GM12878 (cell line): ENCODE results near the gene TBXAS1.

ENCODE experiments used
- CHD1 ChIP-seq: IDR thresholded peaks from 2 replicates; pipeline ENCODE4 v1.6.1; 2012; ENCODE audit warnings: low read depth, low read length, improper control_type of control experiment
- CTCF ChIP-seq, 3 experiments: IDR thresholded peaks in 2 of 3; conservative IDR thresholded peaks in 1 of 3; 2 replicates each; pipeline ENCODE4 v1.5.1; 2011; ENCODE audit warnings: low read depth in 3 of 3, low read length in 3 of 3, mild to moderate bottlenecking in 3 of 3, control low read depth in 2 of 3, moderate library complexity in 2 of 3, inconsistent platforms in 1 of 3, mixed read lengths in 1 of 3; ENCODE audit not compliant: control insufficient read depth in 2 of 3, insufficient read depth in 1 of 3; ENCODE audit errors: extremely low read depth in 1 of 3
- EP300 ChIP-seq, 2 experiments: fragments of 150-350 bp in 1 of 2; IDR thresholded peaks; 2 replicates each; pipeline ENCODE4 v1.6.1; 2011 to 2012; ENCODE audit warnings: low read depth in 2 of 2, low read length in 2 of 2, borderline replicate concordance in 1 of 2, improper control_type of control experiment in 1 of 2, inconsistent platforms in 1 of 2; ENCODE audit not compliant: control insufficient read depth in 1 of 2
- EZH2 ChIP-seq: IDR thresholded peaks from 2 replicates; pipeline ENCODE4 v1.6.1; 2012; ENCODE audit warnings: low read depth, mild to moderate bottlenecking, control low read depth, inconsistent platforms, low read length, borderline replicate concordance; ENCODE audit not compliant: control insufficient read depth
- MLLT1 ChIP-seq: fragments of 450-650 bp; IDR thresholded peaks from 2 replicates; pipeline ENCODE4 v1.6.1; 2016; ENCODE audit warnings: mild to moderate bottlenecking
- POLR2A ChIP-seq: IDR thresholded peaks from 2 replicates; pipeline ENCODE4 v1.6.1; 2011; ENCODE audit warnings: low read depth, mild to moderate bottlenecking, low read length
- SMC3 ChIP-seq: IDR thresholded peaks from 2 replicates; pipeline ENCODE4 v1.6.1; 2011; ENCODE audit warnings: low read length, improper control_type of control experiment, borderline replicate concordance
- STAT3 ChIP-seq: IDR thresholded peaks from 2 replicates; pipeline ENCODE4 v1.6.1; 2011; ENCODE audit warnings: low read depth, low read length, improper control_type of control experiment
- TAF1 ChIP-seq: IDR thresholded peaks from 2 replicates; pipeline ENCODE4 v1.6.1; 2011; ENCODE audit warnings: mild to moderate bottlenecking, low read depth, low read length, borderline replicate concordance
- ZNF207 ChIP-seq: fragments of 450-650 bp; IDR thresholded peaks from 2 replicates; pipeline ENCODE4 v1.6.1; 2014; ENCODE audit warnings: antibody characterized with exemption, mild to moderate bottlenecking, borderline replicate concordance

GRCh38 chr7:139852482-139852845, 23.4 kb downstream of the TBXAS1 start:
- no peak for TF ChIP-seq MLLT1
- no peak for TF ChIP-seq EP300 (IDR thresholded peaks at IDR 0.05; ENCODE audit: borderline replicate concordance in 1 of 2, control insufficient read depth in 1 of 2, low read depth in 2 of 2, low read length in 2 of 2)
- TF ChIP-seq CHD1, result no peak
- TF ChIP-seq EZH2, result no peak
- TF ChIP-seq SMC3, result no peak
- no peak for TF ChIP-seq STAT3
- TF ChIP-seq ZNF207, result no peak
- TF ChIP-seq CTCF (IDR thresholded peaks at IDR 0.05 in 2 of 3, conservative IDR thresholded peaks at IDR 0.05 in 1 of 3; ENCODE audit: control insufficient read depth in 2 of 3, extremely low read depth in 1 of 3, insufficient read depth in 1 of 3, low read depth in 3 of 3, low read length in 3 of 3), result no peak
- no peak for TF ChIP-seq POLR2A
- no peak for TF ChIP-seq TAF1
